Left lung (tissue), 10 donors: ENCODE results near the gene DNM3. TPM values are rescaled to one million over a fixed set of nuclear protein-coding genes. Genes with fewer than 3 reads are reported as not detected.

ENCODE experiments used
- ATAC-seq: fragments of 200-7000 bp; cut with Tn5 transposase; one replicate; pipeline ENCODE4 v1.9.1; 2020; ENCODE audit warnings: moderate library complexity
- DNase-seq, 4 donors: peaks; one replicate each; pipeline ENCODE4 v3.0.0-alpha.2; 2013 to 2020
- H3K27ac ChIP-seq, 2 donors: fragments of 200-600 bp; sonication (generic) in 1 of 2; one replicate each; pipeline versions ENCODE4 v1.5.0 to v1.8.0; 2020 to 2021
- H3K27me3 ChIP-seq, 2 donors: fragments of 200-600 bp; sonication (generic) in 1 of 2; one replicate each; pipeline versions ENCODE4 v1.5.0 to v1.8.0; 2020 to 2021
- H3K36me3 ChIP-seq, 2 donors: fragments of 200-600 bp; sonication (generic) in 1 of 2; one replicate each; pipeline versions ENCODE4 v1.5.0 to v1.8.0; 2020 to 2021
- H3K4me1 ChIP-seq, 2 donors: fragments of 200-600 bp; one replicate each; pipeline ENCODE4 v1.8.0; 2021
- H3K4me3 ChIP-seq, 2 donors: fragments of 200-600 bp; sonication (generic) in 1 of 2; one replicate each; pipeline versions ENCODE4 v1.5.0 to v1.8.0; 2020 to 2021; ENCODE audit warnings: mild to moderate bottlenecking in 1 of 2
- H3K9me3 ChIP-seq, 2 donors: fragments of 200-600 bp; sonication (generic) in 1 of 2; one replicate each; pipeline versions ENCODE4 v1.5.0 to v1.8.0; 2020 to 2021
- intact Hi-C, 2 donors: fragments of 100-400 bp; cut with DNase I; formaldehyde crosslinking; loops; one replicate each; pipeline versions ENCODE4 v1.11.2 to v1.14.2; 2022
- polyA plus RNA-seq, 6 donors: library from polyadenylated mRNA; unstranded; fragments of 120-200 nt; gene quantifications; one replicate each; pipeline ENCODE4 v1.2.1, GENCODE V29; 2013; ENCODE audit not compliant: insufficient read length in 6 of 6
- total RNA-seq, 2 donors: library from RNA; stranded (reverse); fragmentation: NEBNext Ultra II Directional; extraction: Animal tissue kit (Norgen Biotek cat#: 25700); gene quantifications; one replicate each; pipeline ENCODE4 v1.2.1, GENCODE V29; 2021
- TF ChIP-seq, protein P1 (sequence below), 2 donors: fragments of 200-600 bp; sonication (generic) in 1 of 2; IDR thresholded peaks; one replicate each; pipeline versions ENCODE4 v1.5.0 to v1.8.0; 2021; ENCODE audit warnings: antibody characterized with exemption in 2 of 2
- donor health status: DM: no; HTN: yes; CAD: no.
- donor health status: DM: no; HTN: no; CAD: no.

DNM3 gene
- total and polyA plus RNA-seq, 8 donors, result 5.2 to 7.7 (median 6.3) TPM

DNA sequence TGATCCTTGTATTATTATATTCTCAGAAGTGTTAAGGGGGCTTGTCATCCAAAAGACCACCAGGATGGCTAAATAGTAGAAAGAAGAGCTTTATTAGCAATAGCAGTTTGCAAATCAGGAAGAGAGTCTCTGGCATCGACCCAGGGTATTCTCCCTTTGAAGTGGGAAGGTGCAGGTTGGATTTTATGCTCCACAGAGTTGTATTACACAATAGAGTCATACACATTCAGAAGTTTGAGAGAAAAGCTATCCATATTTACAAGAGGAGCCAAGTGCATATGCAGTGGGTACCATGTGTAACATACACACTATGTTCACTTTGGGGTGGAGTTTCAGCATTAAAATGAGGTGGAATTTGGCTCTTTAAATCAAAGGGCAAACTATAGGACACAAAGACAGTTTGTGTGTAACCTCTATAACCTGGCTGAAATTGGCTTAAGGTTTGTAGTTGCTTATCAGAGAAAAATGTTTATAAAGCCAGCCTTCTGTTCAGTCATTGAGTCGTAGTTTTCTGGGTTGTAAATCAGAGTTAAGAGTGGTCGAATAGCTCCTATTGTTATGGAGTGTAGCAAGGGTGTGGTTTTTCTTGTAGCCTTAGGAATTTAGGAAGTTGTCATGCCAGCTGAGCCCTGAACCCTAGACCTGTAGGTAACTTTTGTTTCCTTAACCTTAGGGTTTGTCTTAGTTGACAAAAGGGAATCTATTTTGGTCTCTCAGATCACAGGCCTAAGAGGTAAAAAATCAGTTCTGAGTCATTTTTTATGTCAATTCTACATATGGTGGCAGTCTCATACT lies 125.3 kb downstream of the DNM3 start:
- DNase-seq, result no peak
- TF ChIP-seq, protein P1, sequence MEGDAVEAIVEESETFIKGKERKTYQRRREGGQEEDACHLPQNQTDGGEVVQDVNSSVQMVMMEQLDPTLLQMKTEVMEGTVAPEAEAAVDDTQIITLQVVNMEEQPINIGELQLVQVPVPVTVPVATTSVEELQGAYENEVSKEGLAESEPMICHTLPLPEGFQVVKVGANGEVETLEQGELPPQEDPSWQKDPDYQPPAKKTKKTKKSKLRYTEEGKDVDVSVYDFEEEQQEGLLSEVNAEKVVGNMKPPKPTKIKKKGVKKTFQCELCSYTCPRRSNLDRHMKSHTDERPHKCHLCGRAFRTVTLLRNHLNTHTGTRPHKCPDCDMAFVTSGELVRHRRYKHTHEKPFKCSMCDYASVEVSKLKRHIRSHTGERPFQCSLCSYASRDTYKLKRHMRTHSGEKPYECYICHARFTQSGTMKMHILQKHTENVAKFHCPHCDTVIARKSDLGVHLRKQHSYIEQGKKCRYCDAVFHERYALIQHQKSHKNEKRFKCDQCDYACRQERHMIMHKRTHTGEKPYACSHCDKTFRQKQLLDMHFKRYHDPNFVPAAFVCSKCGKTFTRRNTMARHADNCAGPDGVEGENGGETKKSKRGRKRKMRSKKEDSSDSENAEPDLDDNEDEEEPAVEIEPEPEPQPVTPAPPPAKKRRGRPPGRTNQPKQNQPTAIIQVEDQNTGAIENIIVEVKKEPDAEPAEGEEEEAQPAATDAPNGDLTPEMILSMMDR (IDR thresholded peaks at IDR 0.05), result no peak

DNA sequence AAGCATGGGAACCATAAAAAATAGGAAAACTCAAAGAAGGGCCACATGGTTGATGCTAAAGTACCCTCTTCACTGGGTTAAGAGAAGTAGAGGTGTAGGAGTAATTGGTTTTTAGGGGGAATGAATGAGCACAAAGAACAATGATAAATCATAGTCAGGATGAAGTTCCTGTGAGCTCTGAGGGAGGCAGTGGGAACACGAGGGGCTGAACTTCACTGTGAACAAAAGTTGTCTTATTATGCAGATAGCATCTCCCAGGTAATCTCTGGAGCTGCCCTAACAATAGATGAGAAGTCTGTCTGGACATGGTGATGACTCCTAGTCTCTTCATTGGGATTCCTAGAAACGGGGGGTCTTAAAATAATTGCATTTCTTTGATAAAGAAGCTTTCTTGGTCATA lies 127.9 kb downstream of the DNM3 start:
- ATAC-seq, result no peak

More for the DNA sequence above, 125.3 kb downstream of the DNM3 start:
- H3K27ac ChIP-seq, result no peak overlapping the region
- H3K9me3 ChIP-seq, result no peaks in the 10 kb centered on the region
- intact Hi-C loops, result no loop called here
- ATAC-seq, result peak; percentile 39
- no peaks in the 10 kb centered on the region for H3K27me3 ChIP-seq
- no peak overlapping the region for H3K4me3 ChIP-seq
- H3K4me1 ChIP-seq, result no peaks in the 10 kb centered on the region
- no peaks in the 10 kb centered on the region for H3K36me3 ChIP-seq

DNA sequence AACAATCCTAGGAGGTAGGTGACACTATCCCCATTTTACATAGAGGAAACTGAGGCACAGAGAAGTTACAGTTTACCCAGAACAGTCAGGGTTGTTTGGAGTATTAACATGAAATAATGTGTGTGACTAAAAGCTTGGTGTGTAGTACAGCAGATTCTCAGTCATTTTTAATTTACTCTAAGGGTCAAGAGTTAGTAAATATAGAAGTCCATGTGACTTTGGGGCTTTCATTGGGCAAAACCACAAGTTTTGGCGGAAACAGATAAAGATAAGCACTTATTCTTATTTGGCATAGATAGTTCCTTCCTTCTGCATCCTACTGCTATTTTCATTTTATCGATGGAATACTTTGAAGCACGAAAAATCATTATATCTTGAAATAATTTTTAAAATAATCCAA lies 128.5 kb downstream of the DNM3 start:
- Histone ChIP-seq H3K27me3 (no peaks in the 10 kb centered on the region), H3K4me1 (no peaks in the 10 kb centered on the region), H3K4me3 (no peak overlapping the region), H3K9me3 (no peaks in the 10 kb centered on the region), H3K27ac (no peak overlapping the region), H3K36me3 (no peaks in the 10 kb centered on the region)
- no peak for DNase-seq
- TF ChIP-seq, protein P1 (IDR thresholded peaks at IDR 0.05), result no peak
- no peak for ATAC-seq
- intact Hi-C loops, result no loop called here

More for the DNA sequence above, 127.9 kb downstream of the DNM3 start:
- Histone ChIP-seq H3K27me3 (no peaks in the 10 kb centered on the region), H3K27ac (no peak overlapping the region), H3K4me3 (no peak overlapping the region), H3K4me1 (no peaks in the 10 kb centered on the region), H3K36me3 (no peaks in the 10 kb centered on the region), H3K9me3 (no peaks in the 10 kb centered on the region)
- intact Hi-C loops, result no loop called here
- TF ChIP-seq, protein P1 (IDR thresholded peaks at IDR 0.05), result no peak
- DNase-seq, result no peak

DNA sequence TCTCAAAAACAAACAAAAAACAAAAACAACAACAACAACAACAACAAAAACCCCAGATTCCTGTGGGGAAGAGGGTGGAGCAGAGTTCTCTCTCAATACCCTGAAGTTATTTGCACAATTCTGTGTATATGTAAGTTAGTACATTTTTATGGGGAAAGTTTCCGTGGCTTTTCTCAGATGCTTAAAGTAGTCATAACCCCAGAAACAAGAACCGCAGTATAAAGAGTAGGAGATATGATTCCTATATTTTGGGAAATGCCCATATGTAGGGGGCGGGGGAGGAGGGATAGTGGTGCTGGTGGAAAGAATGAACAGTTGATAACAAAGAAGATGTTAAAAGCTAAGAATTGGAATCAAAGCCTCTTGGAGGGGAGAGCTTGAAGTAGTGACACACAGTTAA lies 131.5 kb downstream of the DNM3 start:
- no peaks in the 10 kb centered on the region for H3K36me3 ChIP-seq
- TF ChIP-seq, protein P1 (IDR thresholded peaks at IDR 0.05), result no peak

DNA sequence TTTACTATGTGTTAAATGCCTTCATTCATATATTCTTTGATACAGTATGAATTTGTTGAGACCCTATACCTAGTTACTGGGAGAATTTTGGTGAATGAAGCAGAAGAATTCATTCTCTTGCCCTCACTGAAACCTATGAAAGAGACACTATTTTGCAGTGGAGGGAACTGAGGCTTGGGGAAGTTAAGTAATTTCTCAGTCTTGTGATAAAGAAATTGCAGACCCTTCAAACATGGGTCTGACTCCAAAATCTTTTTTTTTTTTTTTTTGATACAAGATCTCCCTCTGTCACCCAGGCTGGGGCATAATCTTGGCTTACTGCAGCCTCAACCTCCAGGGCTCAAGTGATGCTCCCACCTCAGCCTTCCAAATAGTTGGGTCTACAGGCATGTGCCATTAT lies 132.1 kb downstream of the DNM3 start:
- TF ChIP-seq, protein P1 (IDR thresholded peaks at IDR 0.05), result no peak
- intact Hi-C loops, result no loop called here
- no peaks in the 10 kb centered on the region for H3K4me1 ChIP-seq
- H3K36me3 ChIP-seq, result no peaks in the 10 kb centered on the region
- ATAC-seq (no peak), DNase-seq (no peak)
- H3K4me3 ChIP-seq, result no peak overlapping the region
- H3K27me3 ChIP-seq, result no peaks in the 10 kb centered on the region
- H3K27ac ChIP-seq, result no peak overlapping the region
- H3K9me3 ChIP-seq, result no peaks in the 10 kb centered on the region

More for the DNA sequence above, 131.5 kb downstream of the DNM3 start:
- H3K4me1 ChIP-seq, result no peaks in the 10 kb centered on the region
- intact Hi-C loops, result no loop called here
- no peaks in the 10 kb centered on the region for H3K9me3 ChIP-seq
- ATAC-seq (no peak), DNase-seq (no peak)
- no peaks in the 10 kb centered on the region for H3K27me3 ChIP-seq
- no peak overlapping the region for H3K4me3 ChIP-seq
- no peak overlapping the region for H3K27ac ChIP-seq
